Body of pancreas (tissue), 4 donors: ENCODE measurements around the gene ACSF3. TPM values are rescaled to one million over a fixed set of nuclear protein-coding genes. Genes with fewer than 3 reads are reported as not detected.

Experiments
- ATAC-seq: fragments of 150-250 bp; one replicate; pipeline ENCODE4 v1.9.1; 2016
- DNase-seq, 4 donors: peaks; one replicate each; pipeline ENCODE4 v3.0.0-alpha.2; 2019
- H3K27ac ChIP-seq, 4 donors: fragments of 200-600 bp; sonication (generic); 1 replicate in 3 of 4; 2 replicates in 1 of 4; pipeline versions ENCODE4 v1.5.1 to v1.6.1; 2016 to 2019; ENCODE audit warnings: mild to moderate bottlenecking in 1 of 4, mixed read lengths in 1 of 4, moderate library complexity in 1 of 4
- H3K27me3 ChIP-seq, 2 donors: fragments of 200-600 bp; sonication (generic); one replicate each; pipeline ENCODE4 v1.6.0; 2016; ENCODE audit warnings: mild to moderate bottlenecking in 1 of 2
- H3K36me3 ChIP-seq, 2 donors: fragments of 200-600 bp; sonication (generic); replicated peaks in 1 of 2; 2 replicates each; pipeline ENCODE4 v1.5.1; 2016; ENCODE audit warnings: low read depth in 2 of 2; ENCODE audit not compliant: insufficient read depth in 1 of 2
- H3K4me1 ChIP-seq: fragments of 200-600 bp; sonication (generic); one replicate; pipeline ENCODE4 v1.6.0; 2016
- H3K4me3 ChIP-seq, 2 donors: fragments of 200-600 bp; sonication (generic); 1 replicate in 1 of 2; 2 replicates in 1 of 2; pipeline ENCODE4 v1.5.1; 2016 to 2019
- H3K9me3 ChIP-seq, 3 donors: fragments of 200-600 bp; sonication (generic); 1 replicate in 2 of 3; 2 replicates in 1 of 3; pipeline ENCODE4 v1.5.1; 2016
- CTCF ChIP-seq, 7 experiments: fragments of 450-650 bp in 4 of 7; fragments of 200-600 bp in 3 of 7; sonication (generic) in 3 of 7; IDR thresholded peaks; one replicate each; pipeline ENCODE4 v1.5.1; 2016 to 2019; ENCODE audit warnings: antibody characterized with exemption in 7 of 7
- POLR2A ChIP-seq, 3 donors: fragments of 450-650 bp; IDR thresholded peaks; one replicate each; pipeline ENCODE4 v1.6.1; 2016; ENCODE audit warnings: antibody characterized with exemption in 3 of 3, mild to moderate bottlenecking in 2 of 3
- WGBS, 2 donors: methylation state at CpG; one replicate each; pipeline ENCODE4 v1.1.5; 2017; 5-methylcytosine and 5-hydroxymethylcytosine counted together
- intact Hi-C: fragments of 100-400 bp; cut with DNase I; formaldehyde crosslinking; loops from one replicate; pipeline ENCODE4 v1.15.1; 2023
- total RNA-seq, 2 donors: library from RNA; depleted of rRNA; stranded (reverse); fragments of >200 nt; gene quantifications; one replicate each; pipeline ENCODE4 v1.1.0, GENCODE V29; 2016

Gene ACSF3
- total RNA-seq, 2 donors from 2014 or later, result 22.1 to 48.8 TPM

- ATAC-seq (no peak), DNase-seq (no peak)
- Histone ChIP-seq H3K27ac (no peak overlapping the region), H3K4me3 (no peak overlapping the region), H3K4me1 (no peaks in the 10 kb centered on the region), H3K9me3 (no peaks in the 10 kb centered on the region), H3K27me3 (peaks cover 0 to 6% of the 10 kb centered on the region in 2 donors), H3K36me3 (no peaks in the 10 kb centered on the region)
- 38 to 40% methylated on average over 9 to 21 of the region's 22 CpGs for WGBS, 2 donors
- intact Hi-C loops, result no loop called here
- TF ChIP-seq POLR2A (IDR thresholded peaks at IDR 0.05) (no peak), CTCF (IDR thresholded peaks at IDR 0.05) (no peak)
These were observed 44.1 kb upstream of the ACSF3 start for GRCh38 chr16:89049484-89050118.

- no peaks in the 10 kb centered on the region for H3K9me3 ChIP-seq
- no peak for DNase-seq
- ATAC-seq, result no peak
- WGBS, 2 donors, result 60% methylated on average over 21 of the region's 21 CpGs; no CpG with 5 or more reads in 1 of the 2 donors
- H3K36me3 ChIP-seq, result no peaks in the 10 kb centered on the region
- no peak for TF ChIP-seq CTCF (IDR thresholded peaks at IDR 0.05)
- no peak for TF ChIP-seq POLR2A (IDR thresholded peaks at IDR 0.05)
- H3K27me3 ChIP-seq, result peaks cover 0 to 6% of the 10 kb centered on the region in 2 donors
- no peak overlapping the region for H3K4me3 ChIP-seq
- H3K4me1 ChIP-seq, result no peaks in the 10 kb centered on the region
- H3K27ac ChIP-seq, result no peak overlapping the region
- intact Hi-C loops, result no loop called here
These were observed 43.4 kb upstream of the ACSF3 start for GRCh38 chr16:89050119-89050867.

- intact Hi-C loops, result no loop called here
- Histone ChIP-seq H3K4me1 (no peaks in the 10 kb centered on the region), H3K27ac (no peak overlapping the region), H3K4me3 (no peak overlapping the region), H3K27me3 (peaks cover 0 to 6% of the 10 kb centered on the region in 2 donors), H3K36me3 (no peaks in the 10 kb centered on the region), H3K9me3 (no peaks in the 10 kb centered on the region)
- DNase-seq, result no peak
- 45% methylated on average over 21 of the region's 23 CpGs; no CpG with 5 or more reads in 1 of the 2 donors for WGBS, 2 donors
- no peak for TF ChIP-seq CTCF (IDR thresholded peaks at IDR 0.05)
- no peak for TF ChIP-seq POLR2A (IDR thresholded peaks at IDR 0.05)
- ATAC-seq, result no peak
These were observed 42.8 kb upstream of the ACSF3 start for GRCh38 chr16:89050868-89051311.

GRCh38 chr16:89051521-89052166 lies 42.0 kb upstream of the ACSF3 start:
- H3K9me3 ChIP-seq, result no peaks in the 10 kb centered on the region
- intact Hi-C loops, result no loop called here
- TF ChIP-seq CTCF (IDR thresholded peaks at IDR 0.05), result no peak
- no peak overlapping the region for H3K4me3 ChIP-seq
- ATAC-seq, result no peak
- DNase-seq, result no peak
- no peaks in the 10 kb centered on the region for H3K36me3 ChIP-seq
- WGBS, 2 donors, result 63 to 64% methylated on average over 13 to 22 of the region's 22 CpGs
- no peaks in the 10 kb centered on the region for H3K4me1 ChIP-seq
- no peak overlapping the region for H3K27ac ChIP-seq
- H3K27me3 ChIP-seq, result peaks cover 0 to 6% of the 10 kb centered on the region in 2 donors
